Ovary (tissue), 9 donors: ENCODE data around the gene RGL1. TPM values are rescaled to one million over a fixed set of nuclear protein-coding genes. Genes with fewer than 3 reads are reported as not detected.

Source experiments
- DNase-seq, 5 donors: peaks; one replicate each; pipeline ENCODE4 v3.0.0-alpha.2; 2019 to 2020
- H3K27ac ChIP-seq, 2 donors: fragments of 200-600 bp; one replicate each; pipeline versions ENCODE4 v1.5.1 to v1.8.0; 2019 to 2022
- H3K27me3 ChIP-seq: fragments of 200-600 bp; one replicate; pipeline ENCODE4 v1.8.0; 2022
- H3K36me3 ChIP-seq: fragments of 200-600 bp; sonication (generic); one replicate; pipeline ENCODE4 v1.5.1; 2019
- H3K4me1 ChIP-seq: one replicate; pipeline ENCODE4 v1.8.1; 2013; ENCODE audit warnings: mild to moderate bottlenecking, moderate library complexity; ENCODE audit not compliant: insufficient read depth
- H3K4me3 ChIP-seq: fragments of 200-600 bp; sonication (generic); one replicate; pipeline ENCODE4 v1.5.1; 2017
- H3K9me3 ChIP-seq, 2 donors: fragments of 200-600 bp in 1 of 2; sonication (generic) in 1 of 2; one replicate each; pipeline versions ENCODE4 v1.5.1 to v1.8.1; 2013 to 2019; ENCODE audit warnings: mild to moderate bottlenecking in 1 of 2, moderate library complexity in 1 of 2
- EP300 ChIP-seq: sonication (generic); formaldehyde crosslinking; IDR thresholded peaks from one replicate; pipeline ENCODE4 v1.6.1; 2017; ENCODE audit warnings: antibody characterized with exemption
- POLR2A ChIP-seq: fragments of 450-650 bp; IDR thresholded peaks from one replicate; pipeline ENCODE4 v1.6.1; 2017; ENCODE audit warnings: antibody characterized with exemption, mild to moderate bottlenecking, moderate library complexity
- WGBS, 3 donors: extraction: QIAGEN DNeasy Blood & Tissue Kit in 1 of 3; methylation state at CpG; one replicate each; pipeline versions ENCODE4 v1.1.5 to v1.1.7; 2013 to 2017; 5-methylcytosine and 5-hydroxymethylcytosine counted together
- intact Hi-C, 4 donors: fragments of 100-400 bp; cut with DNase I; formaldehyde crosslinking; loops; one replicate each; pipeline versions ENCODE4 v1.11.0 to v1.15.1; 2022 to 2023
- polyA plus RNA-seq, 2 donors: library from polyadenylated mRNA; stranded (reverse); fragments of 200-250 nt in 1 of 2; fragments of 350-450 nt in 1 of 2; fragmentation: Illumina TruSeq in 1 of 2; extraction: RNeasy Lipid Tissue Mini Kit (QIAGEN cat#74804) in 1 of 2; gene quantifications; one replicate each; pipeline ENCODE4 v1.2.3, GENCODE V29; 2013 to 2014
- total RNA-seq, 7 donors: library from RNA; depleted of rRNA in 2 of 7; stranded (reverse); fragments of >200 nt in 2 of 7; fragmentation: NEBNext Ultra II Directional in 3 of 7; extraction: Animal tissue kit (Norgen Biotek cat#: 25700) in 3 of 7; gene quantifications; one replicate each; pipeline versions ENCODE4 v1.1.0 to v1.2.4, GENCODE V29; 2016 to 2023
- TF ChIP-seq, protein P1 (sequence below), 3 donors: fragments of 450-650 bp in 2 of 3; fragments of 200-600 bp in 1 of 3; IDR thresholded peaks; one replicate each; pipeline versions ENCODE4 v1.5.1 to v1.8.0; 2016 to 2022; ENCODE audit warnings: antibody characterized with exemption in 3 of 3, mild to moderate bottlenecking in 1 of 3
- donor health status: DM: no; HTN: no; CAD: no; lungs with moderate emphysema.
- donor health status: DM: no; HTN: no; CAD: no.
- donor health status: Bipolar disorder and iron deficiency.
- donor health status: DM: yes; HTN: yes; CAD: no.
- donor health status: DM: no; HTN: no; CAD: no.
- donor health status: DM: yes; HTN: yes; CAD: no.

RGL1 gene
- total and polyA plus RNA-seq, 9 donors, result 14.3 to 61.6 (median 25.7) TPM

DNA sequence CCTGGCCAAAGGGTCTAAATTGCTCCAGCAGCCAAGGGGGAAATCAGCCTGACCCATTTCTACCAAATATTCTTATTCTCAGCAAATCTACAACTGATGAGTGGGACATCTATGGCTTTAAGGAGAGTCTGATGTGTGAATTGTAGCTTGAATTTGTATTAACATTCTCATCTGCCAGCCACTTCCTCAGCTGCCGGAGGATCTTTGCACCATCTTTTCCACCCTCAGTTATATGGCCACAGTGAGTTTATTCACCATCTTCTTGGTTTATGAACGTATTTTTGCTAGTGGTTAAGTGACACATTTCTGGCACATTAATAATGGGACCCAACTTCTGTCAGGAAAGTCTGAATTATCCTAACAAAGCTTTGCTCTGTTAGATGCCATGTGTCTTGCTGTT lies 163.0 kb downstream of the RGL1 start:
- Histone ChIP-seq H3K27ac (no peak overlapping the region), H3K36me3 (no peaks in the 10 kb centered on the region), H3K9me3 (no peaks in the 10 kb centered on the region), H3K4me1 (no peaks in the 10 kb centered on the region), H3K27me3 (no peaks in the 10 kb centered on the region), H3K4me3 (no peak overlapping the region)
- DNase-seq, result no peak
- TF ChIP-seq POLR2A (no peak), EP300 (no peak)
- TF ChIP-seq, protein P1, sequence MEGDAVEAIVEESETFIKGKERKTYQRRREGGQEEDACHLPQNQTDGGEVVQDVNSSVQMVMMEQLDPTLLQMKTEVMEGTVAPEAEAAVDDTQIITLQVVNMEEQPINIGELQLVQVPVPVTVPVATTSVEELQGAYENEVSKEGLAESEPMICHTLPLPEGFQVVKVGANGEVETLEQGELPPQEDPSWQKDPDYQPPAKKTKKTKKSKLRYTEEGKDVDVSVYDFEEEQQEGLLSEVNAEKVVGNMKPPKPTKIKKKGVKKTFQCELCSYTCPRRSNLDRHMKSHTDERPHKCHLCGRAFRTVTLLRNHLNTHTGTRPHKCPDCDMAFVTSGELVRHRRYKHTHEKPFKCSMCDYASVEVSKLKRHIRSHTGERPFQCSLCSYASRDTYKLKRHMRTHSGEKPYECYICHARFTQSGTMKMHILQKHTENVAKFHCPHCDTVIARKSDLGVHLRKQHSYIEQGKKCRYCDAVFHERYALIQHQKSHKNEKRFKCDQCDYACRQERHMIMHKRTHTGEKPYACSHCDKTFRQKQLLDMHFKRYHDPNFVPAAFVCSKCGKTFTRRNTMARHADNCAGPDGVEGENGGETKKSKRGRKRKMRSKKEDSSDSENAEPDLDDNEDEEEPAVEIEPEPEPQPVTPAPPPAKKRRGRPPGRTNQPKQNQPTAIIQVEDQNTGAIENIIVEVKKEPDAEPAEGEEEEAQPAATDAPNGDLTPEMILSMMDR (IDR thresholded peaks at IDR 0.05), result no peak
- intact Hi-C loops, result no loop called here
- 90 to 97% (median 94%) methylated on average over 2 of the region's 2 CpGs for WGBS, 3 donors

GRCh38 chr1:183968386-183968785 lies 163.5 kb downstream of the RGL1 start:
- no peak for DNase-seq
- no peak overlapping the region for H3K27ac ChIP-seq
- H3K27me3 ChIP-seq, result no peaks in the 10 kb centered on the region
- intact Hi-C loops, result no loop called here
- WGBS, 3 donors, result 90 to 91% (median 91%) methylated on average over 5 of the region's 5 CpGs
- no peaks in the 10 kb centered on the region for H3K9me3 ChIP-seq
- no peak overlapping the region for H3K4me3 ChIP-seq
- TF ChIP-seq POLR2A, result no peak
- TF ChIP-seq EP300, result no peak
- TF ChIP-seq, protein P1 (IDR thresholded peaks at IDR 0.05), result no peak
- no peaks in the 10 kb centered on the region for H3K36me3 ChIP-seq
- H3K4me1 ChIP-seq, result no peaks in the 10 kb centered on the region

GRCh38 chr1:183970516-183971300 lies 165.8 kb downstream of the RGL1 start:
- H3K4me1 ChIP-seq, result no peaks in the 10 kb centered on the region
- no peaks in the 10 kb centered on the region for H3K9me3 ChIP-seq
- intact Hi-C loops, result no loop called here
- DNase-seq, result no peak
- no peak overlapping the region for H3K27ac ChIP-seq
- H3K36me3 ChIP-seq, result no peaks in the 10 kb centered on the region
- 38 to 41% (median 40%) methylated on average over 4 of the region's 4 CpGs for WGBS, 3 donors
- H3K27me3 ChIP-seq, result no peaks in the 10 kb centered on the region
- TF ChIP-seq EP300, result no peak
- TF ChIP-seq, protein P1 (IDR thresholded peaks at IDR 0.05), result no peak
- no peak for TF ChIP-seq POLR2A
- no peak overlapping the region for H3K4me3 ChIP-seq

DNA sequence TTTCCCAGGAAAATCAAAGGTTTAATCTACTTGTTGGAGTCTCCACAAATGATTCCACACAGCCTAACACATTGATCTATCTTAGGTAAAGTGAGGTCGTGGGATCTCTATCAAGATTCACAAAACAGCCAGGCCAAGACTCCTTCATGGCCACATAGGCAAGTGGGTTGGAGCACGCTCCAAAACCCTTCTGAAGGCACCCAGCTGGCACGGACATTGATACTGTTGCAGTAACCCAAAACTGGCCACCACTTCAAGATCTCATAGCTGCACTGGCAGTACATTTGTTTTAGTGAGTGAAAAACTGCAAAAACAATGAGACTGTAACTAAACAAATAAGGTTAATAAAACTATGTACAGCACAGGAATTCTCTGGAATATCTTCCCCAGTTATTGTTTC lies 170.7 kb downstream of the RGL1 start:
- H3K9me3 ChIP-seq, result no peaks in the 10 kb centered on the region
- H3K36me3 ChIP-seq, result no peaks in the 10 kb centered on the region
- WGBS, 3 donors, result 92 to 96% (median 95%) methylated on average over 3 of the region's 3 CpGs
- H3K27me3 ChIP-seq, result no peaks in the 10 kb centered on the region
- TF ChIP-seq, protein P1 (IDR thresholded peaks at IDR 0.05), result no peak
- DNase-seq, result no peak
- H3K4me3 ChIP-seq, result no peak overlapping the region
- intact Hi-C loops, result no loop called here
- H3K4me1 ChIP-seq, result no peaks in the 10 kb centered on the region
- no peak overlapping the region for H3K27ac ChIP-seq
